Measurements from ENCODE around the gene PSMB3. TPM values are rescaled to one million over a fixed set of nuclear protein-coding genes. Genes with fewer than 3 reads are reported as not detected.

PSMB3 gene
- polyA plus RNA-seq (2014; cell fraction: cytosol; rRNA removed): 569 and 605 TPM in 2 replicates
- 236 and 352 TPM in 2 replicates for polyA plus RNA-seq (2014; cell fraction: nucleus; rRNA removed)

GRCh38 chr17:38752308-38753070, at the start of gene PSMB3:
Gene PSMB3, plus strand, starts transcription at chr17:38752741. Its CDS starts 86 bp downstream, at chr17:38752827.
- DNase-seq (ENCODE audit: low spot score): peak; percentile 100

- DNase-seq (ENCODE audit: low spot score): no peak
Measured at GRCh38 chr17:38702916-38703741, 49.4 kb upstream of the PSMB3 start.

- peak; percentile 85 for DNase-seq (ENCODE audit: low spot score)
Measured at GRCh38 chr17:38703742-38704605, 48.6 kb upstream of the PSMB3 start.

- peak; percentile 72 for DNase-seq (ENCODE audit: low spot score)
Measured at GRCh38 chr17:38704606-38705522, 47.7 kb upstream of the PSMB3 start, which contains the start of gene MLLT6. Gene MLLT6, plus strand, starts transcription at chr17:38705273. Its CDS starts 360 bp downstream, at chr17:38705633.

GRCh38 chr17:38705523-38705802, 47.1 kb upstream of the PSMB3 start:
- no peak for DNase-seq (ENCODE audit: low spot score)

GRCh38 chr17:38705803-38706504, 46.6 kb upstream of the PSMB3 start:
- DNase-seq (ENCODE audit: low spot score): peak; percentile 71

- DNase-seq (ENCODE audit: low spot score): no peak
Measured at GRCh38 chr17:38706505-38707216, 45.9 kb upstream of the PSMB3 start.

- DNase-seq (ENCODE audit: low spot score): no peak
Measured at GRCh38 chr17:38707678-38708351, 44.7 kb upstream of the PSMB3 start.

GRCh38 chr17:38709104-38709820, 43.3 kb upstream of the PSMB3 start:
- no peak for DNase-seq (ENCODE audit: low spot score)

- DNase-seq (ENCODE audit: low spot score): no peak
Measured at GRCh38 chr17:38709864-38710603, 42.5 kb upstream of the PSMB3 start.

GRCh38 chr17:38710604-38710962, 42.0 kb upstream of the PSMB3 start:
- no peak for DNase-seq (ENCODE audit: low spot score)

GRCh38 chr17:38710985-38711384, 41.6 kb upstream of the PSMB3 start:
- no peak for DNase-seq (ENCODE audit: low spot score)

GRCh38 chr17:38711792-38712571, 40.6 kb upstream of the PSMB3 start:
- DNase-seq (ENCODE audit: low spot score): no peak

GRCh38 chr17:38712593-38712992, 39.9 kb upstream of the PSMB3 start:
- no peak for DNase-seq (ENCODE audit: low spot score)

GRCh38 chr17:38713456-38714075, 39.0 kb upstream of the PSMB3 start:
- DNase-seq (ENCODE audit: low spot score): no peak
